Endometrium (tissue), 2 donors: Measurements from ENCODE around the gene PRR19.

Source experiments
- FAIRE-seq: peaks from 2 replicates; lab custom pipeline; 2012; peaks lifted over from hg19 to GRCh38; lab: Jason Lieb, UNC
- donor health status: control.
- donor health status: control.

Gene PRR19

GRCh38 chr19:42283188-42284065 is 18.5 kb upstream of the PRR19 start:
- no peak for FAIRE-seq

- FAIRE-seq: no peak
These were observed 17.8 kb upstream of the PRR19 start for GRCh38 chr19:42284066-42284501.

- FAIRE-seq: no peak
These were observed 17.2 kb upstream of the PRR19 start for GRCh38 chr19:42284591-42285341.

- no peak for FAIRE-seq
These were observed 16.4 kb upstream of the PRR19 start for GRCh38 chr19:42285541-42285941.

- no peak for FAIRE-seq
These were observed 16.0 kb upstream of the PRR19 start for GRCh38 chr19:42285988-42286348.

- FAIRE-seq: no peak
These were observed 15.4 kb upstream of the PRR19 start for GRCh38 chr19:42286349-42287016.

- FAIRE-seq: no peak
These were observed 14.7 kb upstream of the PRR19 start for GRCh38 chr19:42287017-42287826.

GRCh38 chr19:42287827-42288107 is 14.2 kb upstream of the PRR19 start:
- no peak for FAIRE-seq

GRCh38 chr19:42288387-42288786 is 13.5 kb upstream of the PRR19 start:
- no peak for FAIRE-seq

GRCh38 chr19:42288881-42289555 is 12.9 kb upstream of the PRR19 start:
- no peak for FAIRE-seq

- FAIRE-seq: no peak
These were observed 12.3 kb upstream of the PRR19 start for GRCh38 chr19:42289556-42290041.

GRCh38 chr19:42290136-42290522 is 11.8 kb upstream of the PRR19 start:
- FAIRE-seq: no peak

- FAIRE-seq: no peak
These were observed 11.2 kb upstream of the PRR19 start for GRCh38 chr19:42290523-42291434.

GRCh38 chr19:42291435-42291810 is 10.5 kb upstream of the PRR19 start:
- FAIRE-seq: no peak

GRCh38 chr19:42292042-42292960 is 9.6 kb upstream of the PRR19 start:
- no peak for FAIRE-seq

GRCh38 chr19:42292963-42293362 is 9.0 kb upstream of the PRR19 start:
- no peak for FAIRE-seq

GRCh38 chr19:42293540-42293939 is 8.4 kb upstream of the PRR19 start:
- no peak for FAIRE-seq

GRCh38 chr19:42293948-42294347 is 8.0 kb upstream of the PRR19 start:
- no peak for FAIRE-seq

- FAIRE-seq: no peak
These were observed 7.3 kb upstream of the PRR19 start for GRCh38 chr19:42294471-42295137.
